ENCODE results near the gene OR51G2.
"Not testable (repeated sequence)": the region's sequence is repeated elsewhere in the genome, so short reads cannot be mapped to it uniquely, and the experiment has no call there.

Gene OR51G2, protein sequence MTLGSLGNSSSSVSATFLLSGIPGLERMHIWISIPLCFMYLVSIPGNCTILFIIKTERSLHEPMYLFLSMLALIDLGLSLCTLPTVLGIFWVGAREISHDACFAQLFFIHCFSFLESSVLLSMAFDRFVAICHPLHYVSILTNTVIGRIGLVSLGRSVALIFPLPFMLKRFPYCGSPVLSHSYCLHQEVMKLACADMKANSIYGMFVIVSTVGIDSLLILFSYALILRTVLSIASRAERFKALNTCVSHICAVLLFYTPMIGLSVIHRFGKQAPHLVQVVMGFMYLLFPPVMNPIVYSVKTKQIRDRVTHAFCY

GRCh38 chr11:4919250-4919649 is at the start of gene OR51G2:
Gene OR51G2 (minus strand): TSS chr11:4919350. CDS start chr11:4915663, 3,687 bp downstream.
- no peak for DNase-seq

DNA sequence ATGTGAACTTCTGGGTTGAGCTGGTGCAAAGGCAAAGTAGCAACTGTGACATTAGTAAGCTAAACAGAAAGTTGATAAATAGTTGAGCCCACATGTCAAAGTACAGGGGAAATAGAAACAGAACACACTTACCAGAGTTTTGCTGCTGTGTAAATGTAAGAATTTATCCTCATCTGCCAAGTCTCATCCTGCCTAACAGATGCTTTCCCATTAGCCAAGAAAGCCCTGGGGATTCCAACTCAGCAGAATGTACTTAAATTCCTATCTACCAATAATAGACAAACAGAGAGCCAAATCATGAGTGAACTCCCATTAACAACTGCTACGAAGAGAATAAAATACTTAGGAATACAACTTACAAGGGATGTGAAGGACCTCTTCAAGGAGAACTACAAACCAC is 43.7 kb upstream of the OR51G2 start:
- no peak for DNase-seq

DNA sequence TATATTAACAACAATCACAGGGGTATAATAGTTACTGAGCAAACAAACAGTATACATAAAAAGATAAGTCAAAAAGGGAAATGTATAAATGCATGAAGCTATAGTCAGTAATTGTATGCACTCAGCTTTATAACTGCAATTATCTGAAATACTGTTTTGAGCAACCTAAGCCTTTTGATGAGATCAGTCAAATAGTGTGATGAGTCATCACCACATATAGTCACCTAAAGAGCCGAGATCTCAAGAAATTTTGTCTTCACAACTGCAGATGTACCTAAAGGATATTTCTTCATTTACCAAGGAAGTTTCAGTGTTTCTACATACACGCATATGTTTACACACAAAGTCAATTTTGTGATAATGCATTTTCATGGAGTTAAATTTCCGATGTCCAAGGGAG is 41.7 kb upstream of the OR51G2 start:
- DNase-seq = no peak

DNA sequence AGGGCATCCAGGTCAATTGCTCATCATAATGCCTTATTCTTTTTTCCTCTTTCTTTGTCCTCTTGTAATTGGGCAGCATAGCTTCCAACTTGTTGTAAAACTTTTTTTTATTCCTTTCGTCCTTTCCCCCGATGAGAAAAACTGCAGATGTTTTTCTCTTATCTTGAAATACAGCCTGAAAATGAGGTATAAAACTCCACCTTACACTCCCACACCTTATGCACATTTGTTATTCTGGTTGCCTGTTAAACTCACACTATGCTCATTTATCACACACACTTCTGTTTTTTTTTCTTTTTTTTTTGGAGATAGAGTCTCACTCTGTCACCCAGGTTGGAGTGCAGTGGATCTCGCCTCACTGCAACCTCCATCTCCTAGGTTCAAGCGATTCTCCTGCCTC is 38.2 kb upstream of the OR51G2 start:
- DNase-seq = no peak

DNA sequence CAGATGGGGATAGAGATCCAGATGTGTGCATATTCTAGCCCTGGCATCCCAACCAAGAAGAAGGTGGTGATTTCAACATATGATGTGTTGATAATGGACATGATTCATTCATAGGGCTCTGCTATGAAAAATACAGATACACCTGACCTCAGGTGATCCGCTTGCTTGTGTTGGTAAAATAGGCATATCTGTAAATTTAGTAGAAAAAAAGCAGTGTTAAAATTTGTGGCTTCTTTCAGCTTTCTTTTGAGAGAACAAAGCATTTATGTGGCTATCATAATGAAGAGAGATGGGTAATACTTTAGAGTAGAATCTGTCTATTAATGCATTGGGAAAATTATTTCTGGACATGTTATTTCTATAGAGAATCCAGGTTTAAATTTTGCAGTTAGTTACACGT is 36.5 kb upstream of the OR51G2 start, which contains the start of gene OR51A2:
OR51A2 (minus strand) TSS at position 101 of the 400 bp plus-strand sequence; CDS start at position 101, 0 bp downstream.
- not testable (repeated sequence) for DNase-seq

- no peak for DNase-seq
These were observed 28.4 kb upstream of the OR51G2 start, which contains the start of gene OR51A4 for GRCh38 chr11:4947505-4947904. Gene OR51A4 (minus strand): TSS chr11:4947605. CDS start chr11:4947100, 505 bp downstream.

DNA sequence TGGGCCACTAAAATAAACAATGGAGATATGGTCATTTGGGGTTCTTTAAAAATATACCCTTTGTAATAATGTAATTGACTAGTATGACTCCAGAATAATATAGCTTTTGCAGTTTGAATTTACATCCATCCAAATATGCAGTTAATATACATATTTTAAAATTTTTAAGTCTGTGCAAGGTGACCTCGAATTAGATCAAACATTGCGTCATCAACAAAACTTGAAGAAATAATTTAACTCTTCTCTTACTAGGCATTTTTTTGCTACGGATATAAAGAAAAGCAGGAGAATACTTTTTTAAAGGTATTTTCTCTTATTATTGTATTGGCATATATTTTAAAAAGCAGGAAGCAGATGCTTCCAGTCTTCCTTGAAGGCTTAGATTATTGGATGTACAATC is 17.6 kb upstream of the OR51G2 start:
- no peak for DNase-seq

- DNase-seq = no peak
These were observed 13.6 kb upstream of the OR51G2 start for GRCh38 chr11:4932751-4933150.

- DNase-seq = no peak
These were observed 7.5 kb upstream of the OR51G2 start for GRCh38 chr11:4926608-4927007.

DNA sequence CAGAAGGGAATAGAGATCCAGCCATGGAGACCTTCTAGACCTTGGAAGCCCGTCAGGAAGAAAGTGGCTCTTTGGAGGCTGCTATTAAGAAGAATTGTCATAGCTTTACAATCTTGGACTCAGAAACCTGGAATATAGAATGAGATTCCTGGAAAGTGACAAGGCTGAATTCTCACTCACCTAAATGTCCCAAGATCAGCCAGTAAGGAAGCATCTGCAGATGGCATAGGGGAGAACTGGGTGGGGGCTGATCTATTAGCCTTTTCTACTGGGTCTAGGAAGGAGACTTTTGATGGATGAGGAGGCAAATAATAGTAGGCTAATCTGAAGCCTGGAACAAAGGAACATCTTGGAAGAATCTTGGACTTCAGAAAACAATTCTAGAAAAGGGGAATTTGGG is 5.1 kb upstream of the OR51G2 start, which contains the start of gene OR51G1:
OR51G1 (minus strand) TSS at position 101 of the 400 bp plus-strand sequence; CDS start at position 101, 0 bp downstream.
- no peak for DNase-seq

GRCh38 chr11:4922304-4922703 is 3.2 kb upstream of the OR51G2 start:
- DNase-seq = no peak

DNA sequence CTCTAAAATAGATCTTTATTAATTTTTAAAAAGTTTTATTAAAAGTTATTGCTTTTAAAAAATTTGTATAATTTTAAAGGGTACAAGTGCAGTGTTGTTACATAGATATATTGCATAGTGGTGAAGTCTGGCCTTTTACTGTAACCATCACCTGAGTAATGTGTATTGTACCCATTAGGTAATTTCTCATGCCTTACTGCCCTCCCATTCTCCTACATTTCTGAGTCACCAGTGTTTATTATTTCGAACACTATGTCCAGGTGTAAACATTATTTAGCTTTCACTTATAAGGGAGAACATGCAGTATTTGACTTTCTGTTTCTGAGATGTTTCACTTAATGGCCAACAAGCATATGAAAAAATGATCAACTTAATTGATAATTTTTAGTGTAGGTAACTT is 2.6 kb upstream of the OR51G2 start:
- DNase-seq = no peak

- no peak for DNase-seq
These were observed 2.6 kb downstream of the OR51G2 start for GRCh38 chr11:4916581-4916980.

DNA sequence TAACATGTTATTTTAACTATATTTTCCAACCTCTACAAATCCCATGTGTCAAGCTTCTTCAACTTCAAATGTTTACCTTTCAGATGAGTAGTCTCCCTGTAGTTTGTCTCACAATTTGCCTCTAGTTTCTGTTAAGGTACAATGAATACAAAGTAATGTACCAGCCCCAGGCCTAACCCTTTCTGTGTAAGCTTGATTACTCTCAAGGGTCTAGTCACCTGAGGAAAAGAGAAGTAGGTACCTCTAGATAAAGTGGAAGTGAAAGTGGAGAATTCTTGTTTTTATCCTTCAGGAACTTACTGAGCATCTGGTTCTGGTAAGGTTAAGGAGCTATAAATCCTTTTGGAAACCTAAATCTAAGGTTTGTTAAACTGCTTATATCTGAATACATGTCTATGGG is 15.7 kb downstream of the OR51G2 start, which contains the start of gene OR51A7:
OR51A7 (plus strand) TSS at position 300 of the 400 bp plus-strand sequence. CDS start 3,587 bp downstream, outside the sequence.
- no peak for DNase-seq

DNA sequence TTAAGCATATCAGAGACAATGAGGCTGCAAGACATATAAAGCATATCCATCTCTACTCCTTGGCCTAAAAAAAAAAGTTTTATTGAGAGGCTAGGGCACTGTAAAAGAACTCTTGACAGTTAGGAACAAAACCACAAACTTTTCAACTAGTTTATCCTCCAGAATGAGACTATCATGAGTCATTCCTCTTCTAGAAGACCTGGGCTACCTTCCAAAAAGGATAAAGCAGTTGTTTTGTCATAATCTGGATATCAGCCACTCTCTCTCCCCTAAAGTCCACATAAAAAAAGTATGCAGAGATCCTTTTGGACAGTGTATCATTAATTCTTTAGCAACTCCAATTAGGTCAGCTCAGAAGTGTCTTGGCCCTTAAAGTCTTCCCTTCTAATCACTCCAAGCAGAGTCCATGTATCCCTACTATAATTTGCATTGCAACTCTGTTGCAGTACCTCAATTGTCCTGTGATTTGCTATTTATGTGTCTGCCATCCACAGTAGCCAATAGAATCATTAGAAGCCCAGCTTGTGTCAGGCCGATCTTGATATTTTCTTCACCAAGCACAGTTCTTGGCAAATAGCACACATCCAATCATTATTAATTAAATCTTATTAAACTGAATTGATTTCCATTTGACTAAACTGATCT is 27.0 kb downstream of the OR51G2 start:
- no peak for DNase-seq

DNA sequence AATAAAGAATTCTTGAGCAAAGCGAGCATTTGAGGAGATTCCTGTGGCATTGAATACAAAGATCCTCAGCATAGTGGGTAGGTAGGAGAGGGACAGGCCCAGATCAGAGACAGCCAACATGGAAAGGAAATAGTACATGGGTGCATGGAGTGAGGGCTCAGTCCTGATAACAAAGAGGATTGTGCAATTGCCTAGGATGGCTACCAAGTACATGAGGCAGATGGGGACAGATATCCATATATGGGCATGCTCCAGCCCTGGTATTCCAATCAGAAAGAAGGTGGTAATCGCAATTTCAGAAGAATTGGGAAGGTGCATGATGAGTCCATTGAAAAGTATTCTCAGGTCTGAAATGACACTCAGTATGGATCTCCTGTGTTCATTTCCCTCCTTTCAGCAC is 28.9 kb downstream of the OR51G2 start:
- DNase-seq = no peak

- no peak for DNase-seq
These were observed 31.6 kb downstream of the OR51G2 start for GRCh38 chr11:4887591-4887990.

- no peak for DNase-seq
These were observed 33.0 kb downstream of the OR51G2 start for GRCh38 chr11:4886186-4886585.

GRCh38 chr11:4884361-4884760 is 34.8 kb downstream of the OR51G2 start:
- no peak for DNase-seq

DNA sequence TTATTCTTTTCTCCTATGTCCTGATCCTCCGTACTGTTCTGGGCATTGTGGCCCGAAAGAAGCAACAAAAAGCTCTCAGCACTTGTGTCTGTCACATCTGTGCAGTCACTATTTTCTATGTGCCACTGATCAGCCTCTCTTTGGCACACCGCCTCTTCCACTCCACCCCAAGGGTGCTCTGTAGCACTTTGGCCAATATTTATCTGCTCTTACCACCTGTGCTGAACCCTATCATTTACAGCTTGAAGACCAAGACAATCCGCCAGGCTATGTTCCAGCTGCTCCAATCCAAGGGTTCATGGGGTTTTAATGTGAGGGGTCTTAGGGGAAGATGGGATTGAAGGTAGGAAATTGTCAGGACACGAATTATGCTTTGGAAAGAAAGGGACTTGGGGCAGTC is 36.6 kb downstream of the OR51G2 start:
- DNase-seq = no peak

DNA sequence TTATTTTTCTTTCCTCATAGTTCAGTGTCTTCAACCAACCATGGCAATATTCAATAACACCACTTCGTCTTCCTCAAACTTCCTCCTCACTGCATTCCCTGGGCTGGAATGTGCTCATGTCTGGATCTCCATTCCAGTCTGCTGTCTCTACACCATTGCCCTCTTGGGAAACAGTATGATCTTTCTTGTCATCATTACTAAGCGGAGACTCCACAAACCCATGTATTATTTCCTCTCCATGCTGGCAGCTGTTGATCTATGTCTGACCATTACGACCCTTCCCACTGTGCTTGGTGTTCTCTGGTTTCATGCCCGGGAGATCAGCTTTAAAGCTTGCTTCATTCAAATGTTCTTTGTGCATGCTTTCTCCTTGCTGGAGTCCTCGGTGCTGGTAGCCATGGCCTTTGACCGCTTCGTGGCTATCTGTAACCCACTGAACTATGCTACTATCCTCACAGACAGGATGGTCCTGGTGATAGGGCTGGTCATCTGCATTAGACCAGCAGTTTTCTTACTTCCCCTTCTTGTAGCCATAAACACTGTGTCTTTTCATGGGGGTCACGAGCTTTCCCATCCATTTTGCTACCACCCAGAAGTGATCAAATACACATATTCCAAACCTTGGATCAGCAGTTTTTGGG is 37.2 kb downstream of the OR51G2 start, which contains the start of gene OR51T1:
OR51T1 (plus strand) TSS at position 41 of the 641 bp plus-strand sequence; CDS start at position 41, 0 bp downstream.
- no peak for DNase-seq

DNA sequence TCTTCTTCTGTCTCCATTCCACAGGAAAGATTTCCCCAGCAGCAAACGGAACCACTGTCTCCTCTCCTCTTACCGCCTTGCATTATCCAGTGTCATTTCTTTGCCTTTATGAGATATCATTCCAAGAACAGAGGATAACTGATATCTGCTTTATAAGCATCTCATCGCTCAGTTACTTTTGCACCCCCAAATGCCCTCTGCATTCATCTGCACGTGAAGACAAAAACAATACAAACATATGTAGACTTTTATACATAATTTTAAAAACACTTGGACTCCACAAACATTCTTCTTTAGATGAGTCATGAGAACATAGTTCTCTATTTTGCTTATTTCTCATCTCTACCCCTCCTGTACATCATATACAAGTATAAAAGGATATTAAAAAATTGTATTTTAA is 38.0 kb downstream of the OR51G2 start:
- DNase-seq = no peak

- DNase-seq = no peak
These were observed 53.3 kb downstream of the OR51G2 start for GRCh38 chr11:4865855-4866254.
